ENCODE data around the gene RHEB. TPM values are rescaled to one million over a fixed set of nuclear protein-coding genes. Genes with fewer than 3 reads are reported as not detected.

Gene RHEB
- total and polyA plus RNA-seq, 11 donors = 81.4 to 155 (median 106) TPM

DNA sequence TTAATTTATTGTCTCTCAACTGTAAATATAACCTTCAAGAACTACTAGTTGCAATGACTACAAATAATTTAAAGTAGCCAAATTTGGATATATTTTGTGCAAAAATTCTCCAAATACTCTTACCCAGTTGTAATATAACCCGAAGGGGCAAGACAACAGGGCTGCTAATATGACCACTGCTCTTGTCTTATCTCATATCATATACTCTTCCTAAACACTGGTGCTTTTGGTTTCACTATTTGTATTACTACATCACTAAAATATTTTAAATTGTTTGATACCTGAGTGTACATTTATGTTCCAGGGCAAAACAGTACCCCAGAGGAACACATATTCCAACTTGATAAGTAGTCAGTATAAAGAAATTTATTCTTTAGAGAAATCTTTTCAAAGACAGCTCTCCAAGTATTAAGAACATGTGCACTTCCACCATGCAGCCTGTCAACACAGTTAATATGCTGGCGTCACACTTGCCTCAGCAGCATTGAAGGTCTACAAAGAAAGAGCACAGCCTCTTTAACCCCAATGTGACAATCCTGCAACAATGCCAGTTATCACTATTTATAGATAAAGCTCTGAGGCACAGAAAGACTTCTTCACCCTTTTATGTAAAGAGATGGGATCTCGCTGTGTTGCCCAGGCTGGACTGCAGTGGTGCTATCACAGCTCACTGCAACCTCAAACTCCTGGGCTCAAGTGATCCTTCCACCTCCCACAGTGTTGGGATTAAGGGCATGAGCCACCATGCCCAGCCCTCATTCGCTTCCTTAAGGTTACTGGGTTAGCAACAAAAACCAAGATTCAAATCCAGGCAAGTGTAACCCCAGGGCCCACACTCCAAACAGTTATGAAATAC lies 37.8 kb downstream of the RHEB start:
- Histone ChIP-seq H3K9me3 (no peaks in the 10 kb centered on the region), H3K4me3 (no peak overlapping the region), H3K4me1 (peaks cover 0 to 71% (median 21%) of the 10 kb centered on the region in 12 donors), H3K36me3 (peaks cover 0 to 83% (median 43%) of the 10 kb centered on the region in 9 donors), H3K27ac (peak overlapping the region in 3 of 12 donors; percentile 12 to 59 (median 26)), H3K27me3 (no peaks in the 10 kb centered on the region)
- DNase-seq = no peak
- WGBS, 4 donors = 80 to 86% (median 84%) methylated on average over 4 of the region's 4 CpGs
- intact Hi-C loops (cut with DNase I) = loop anchor here in 1 of 10 donors (5.0 kb wide), 1 partner anchor 35 kb away; the partner anchor contains the start of gene RHEB
- peak in 3 of 4 donors; percentile 38 to 73 (median 66) for ATAC-seq
- no peak for TF ChIP-seq CTCF (IDR thresholded peaks at IDR 0.05)
- no peak for TF ChIP-seq POLR2A (IDR thresholded peaks at IDR 0.05)

DNA sequence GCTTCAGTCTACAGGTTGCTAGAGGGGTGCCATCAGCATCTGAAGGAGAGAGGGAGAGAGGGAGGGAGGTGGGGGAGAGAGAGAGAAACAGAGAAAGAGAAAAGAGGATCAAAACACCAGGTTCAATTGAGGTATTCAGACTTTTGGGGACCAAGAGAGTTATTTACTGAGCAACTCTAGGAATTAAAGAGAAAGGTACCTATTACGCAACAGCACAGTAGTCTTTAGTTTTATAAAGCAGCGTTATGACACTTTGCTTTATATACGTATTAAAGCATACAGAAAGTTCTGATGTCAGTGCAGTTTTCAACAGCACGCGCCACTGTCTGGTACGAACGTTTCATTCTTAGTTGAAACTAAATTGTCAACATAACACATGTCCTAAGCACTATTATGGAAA lies 41.8 kb downstream of the RHEB start:
- DNase-seq (no peak), ATAC-seq (no peak)
- peaks cover 0 to 74% (median 19%) of the 10 kb centered on the region in 9 donors for H3K36me3 ChIP-seq
- H3K27ac ChIP-seq = peak overlapping the region in 1 of 12 donors; percentile 21
- intact Hi-C loops (cut with DNase I) = no loop called here
- no peak overlapping the region for H3K4me3 ChIP-seq
- H3K9me3 ChIP-seq = no peaks in the 10 kb centered on the region
- H3K27me3 ChIP-seq = no peaks in the 10 kb centered on the region
- H3K4me1 ChIP-seq = peaks cover 0 to 38% (median 6%) of the 10 kb centered on the region in 12 donors
- WGBS, 4 donors = 89 to 93% (median 91%) methylated on average over 7 of the region's 7 CpGs
- TF ChIP-seq POLR2A (IDR thresholded peaks at IDR 0.05) (no peak), CTCF (IDR thresholded peaks at IDR 0.05) (no peak)

GRCh38 chr7:151472644-151473380 lies 46.9 kb downstream of the RHEB start:
- intact Hi-C loops (cut with DNase I) = loop anchor here in 2 of 10 donors (5.0 kb wide), 1 partner anchor 39 kb away; no protein-coding TSS in a partner anchor
- H3K27me3 ChIP-seq = no peaks in the 10 kb centered on the region
- DNase-seq (no peak), ATAC-seq (peak; percentile 33 to 73 (median 66))
- no peak for TF ChIP-seq CTCF (IDR thresholded peaks at IDR 0.05)
- no peak for TF ChIP-seq POLR2A (IDR thresholded peaks at IDR 0.05)
- H3K4me1 ChIP-seq = peaks cover 0 to 34% (median 15%) of the 10 kb centered on the region in 12 donors
- peak overlapping the region in 7 of 12 donors; percentile 21 to 51 (median 32) for H3K27ac ChIP-seq
- no peak overlapping the region for H3K4me3 ChIP-seq
- peaks cover 0 to 85% (median 40%) of the 10 kb centered on the region in 9 donors for H3K36me3 ChIP-seq
- H3K9me3 ChIP-seq = no peaks in the 10 kb centered on the region
- 62 to 71% (median 69%) methylated on average over 16 to 17 of the region's 17 CpGs for WGBS, 4 donors

Measured in heart left ventricle (tissue), 16 donors.